IMR-90 (cell line): ENCODE measurements around the gene ZCCHC3. TPM values are rescaled to one million over a fixed set of nuclear protein-coding genes. Genes with fewer than 3 reads are reported as not detected.

ENCODE experiments used
- ATAC-seq: fragments of 200-7000 bp; cut with Tn5 transposase; 2 replicates; pipeline ENCODE4 v1.9.1; 2020; ENCODE audit warnings: low read depth, mild to moderate bottlenecking, moderate library complexity
- BruUV-seq: library from RNA; stranded (reverse); fragments of 400-500 nt; replicated peaks from 2 replicates; lab custom pipeline; 2021; lab: Mats Ljungman, UMichigan
- CTCF ChIA-PET: fragments of 300-600 bp; formaldehyde crosslinking; extraction: SDS; loops from one replicate; lab custom pipeline; 2021; ENCODE audit warnings: antibody characterized with exemption; lab: Yijun Ruan, JAX
- POLR2A ChIA-PET: fragments of 300-600 bp; sonication (Branson Sonifier 250); formaldehyde crosslinking; loops from one replicate; lab custom pipeline; 2022; ENCODE audit warnings: antibody characterized with exemption; ENCODE audit not compliant: unreplicated experiment; lab: Charles Lee
- DNase-seq: peaks from one replicate; pipeline ENCODE4 v3.0.0; 2013
- H2AFZ ChIP-seq: replicated peaks from 2 replicates; pipeline ENCODE3; 2013; ENCODE audit warnings: low read length, mild to moderate bottlenecking; ENCODE audit not compliant: poor library complexity
- H2AK5ac ChIP-seq: 2 replicates; pipeline ENCODE4 v1.6.1; 2013; ENCODE audit warnings: low read depth, low read length, inconsistent platforms
- H2AK9ac ChIP-seq: replicated peaks from 2 replicates; pipeline ENCODE3; 2013; ENCODE audit warnings: mild to moderate bottlenecking, low read depth, low read length, moderate library complexity; ENCODE audit not compliant: poor library complexity
- H2BK120ac ChIP-seq: 2 replicates; pipeline ENCODE4 v1.6.1; 2013; ENCODE audit warnings: low read depth, low read length, inconsistent platforms
- H2BK15ac ChIP-seq: 3 replicates; pipeline ENCODE4 v1.6.1; 2013; ENCODE audit warnings: low read depth, low read length, inconsistent platforms
- H2BK20ac ChIP-seq: 2 replicates; pipeline ENCODE4 v1.6.1; 2013; ENCODE audit warnings: low read depth, mild to moderate bottlenecking, inconsistent platforms, low read length, moderate library complexity
- H2BK5ac ChIP-seq: 2 replicates; pipeline ENCODE4 v1.6.1; 2013; ENCODE audit warnings: mild to moderate bottlenecking, low read depth, low read length, inconsistent platforms; ENCODE audit not compliant: poor library complexity, severe bottlenecking
- H3K14ac ChIP-seq: replicated peaks from 2 replicates; pipeline ENCODE4 v1.6.1; 2013; ENCODE audit warnings: low read depth, low read length, inconsistent platforms
- H3K18ac ChIP-seq: 2 replicates; pipeline ENCODE4 v1.6.1; 2013; ENCODE audit warnings: low read depth, low read length, control low read depth
- H3K23ac ChIP-seq: 2 replicates; pipeline ENCODE4 v1.6.1; 2013; ENCODE audit warnings: low read depth, low read length, inconsistent platforms
- H3K27ac ChIP-seq: 2 replicates; pipeline ENCODE4 v1.5.1; 2013; ENCODE audit warnings: mild to moderate bottlenecking, control low read depth, low read length; ENCODE audit not compliant: insufficient read depth
- H3K27me3 ChIP-seq: 2 replicates; pipeline ENCODE4 v1.6.1; 2013; ENCODE audit warnings: low read length; ENCODE audit not compliant: control insufficient read depth, insufficient read depth
- H3K36me3 ChIP-seq: 2 replicates; pipeline ENCODE4 v1.6.1; 2013; ENCODE audit warnings: low read length, mixed read lengths; ENCODE audit not compliant: control insufficient read depth, insufficient read depth
- H3K4ac ChIP-seq: 2 replicates; pipeline ENCODE4 v1.6.1; 2013; ENCODE audit warnings: low read depth, low read length, inconsistent platforms
- H3K4me1 ChIP-seq: 2 replicates; pipeline ENCODE4 v1.6.1; 2013; ENCODE audit warnings: low read length, mixed read lengths; ENCODE audit not compliant: control insufficient read depth, insufficient read depth
- H3K4me2 ChIP-seq: 2 replicates; pipeline ENCODE4 v1.6.1; 2013; ENCODE audit warnings: low read depth, mild to moderate bottlenecking, control low read depth, low read length, moderate library complexity
- H3K4me3 ChIP-seq: 2 replicates; pipeline ENCODE4 v1.5.1; 2013; ENCODE audit warnings: low read depth, mild to moderate bottlenecking, control low read depth, low read length, moderate library complexity; ENCODE audit not compliant: insufficient read depth
- H3K56ac ChIP-seq: 2 replicates; pipeline ENCODE4 v1.6.1; 2013; ENCODE audit warnings: low read length, inconsistent platforms; ENCODE audit not compliant: insufficient read depth; ENCODE audit errors: extremely low read depth
- H3K79me1 ChIP-seq, 2 experiments: 2 replicates each; pipeline ENCODE4 v1.6.1; 2013; ENCODE audit warnings: low read length in 2 of 2, inconsistent platforms in 1 of 2, low read depth in 1 of 2
- H3K9ac ChIP-seq: 2 replicates; pipeline ENCODE4 v1.6.1; 2013; ENCODE audit warnings: low read depth, low read length, control low read depth
- H3K9me1 ChIP-seq: 2 replicates; pipeline ENCODE4 v1.6.1; 2013; ENCODE audit warnings: low read length, inconsistent platforms; ENCODE audit not compliant: insufficient read depth
- H3K9me3 ChIP-seq: 2 replicates; pipeline ENCODE4 v1.6.1; 2013; ENCODE audit warnings: low read length; ENCODE audit not compliant: control insufficient read depth, insufficient read depth
- H4K20me1 ChIP-seq: 2 replicates; pipeline ENCODE4 v1.6.1; 2013; ENCODE audit warnings: low read length, inconsistent platforms; ENCODE audit not compliant: insufficient read depth
- H4K5ac ChIP-seq: 2 replicates; pipeline ENCODE4 v1.6.1; 2013; ENCODE audit warnings: mild to moderate bottlenecking, low read depth, low read length, control low read depth
- H4K8ac ChIP-seq, 2 experiments: 2 replicates each; pipeline ENCODE4 v1.6.1; 2013; ENCODE audit warnings: low read depth in 2 of 2, low read length in 2 of 2, control low read depth in 1 of 2, inconsistent platforms in 1 of 2
- H4K91ac ChIP-seq: 2 replicates; pipeline ENCODE4 v1.6.1; 2013; ENCODE audit warnings: low read depth, low read length, inconsistent platforms; ENCODE audit not compliant: insufficient read depth
- BHLHE40 ChIP-seq: fragments of 150-350 bp; IDR thresholded peaks from 2 replicates; pipeline ENCODE4 v1.6.1; 2016; ENCODE audit warnings: mild to moderate bottlenecking, low read depth, low read length
- CEBPB ChIP-seq: IDR thresholded peaks from 2 replicates; pipeline ENCODE4 v1.6.1; 2012; ENCODE audit warnings: low read depth, low read length, improper control_type of control experiment
- CHD1 ChIP-seq: IDR thresholded peaks from 2 replicates; pipeline ENCODE4 v1.6.1; 2012; ENCODE audit warnings: low read depth, low read length, improper control_type of control experiment
- FOS ChIP-seq: fragments of 150-350 bp; IDR thresholded peaks from 2 replicates; pipeline ENCODE4 v1.6.1; 2016; ENCODE audit warnings: low read depth, low read length
- MAFK ChIP-seq: IDR thresholded peaks from 2 replicates; pipeline ENCODE4 v1.6.1; 2012; ENCODE audit warnings: low read depth, low read length, improper control_type of control experiment
- MAZ ChIP-seq: IDR thresholded peaks from 2 replicates; pipeline ENCODE4 v1.6.1; 2012; ENCODE audit warnings: low read depth, mild to moderate bottlenecking, low read length, improper control_type of control experiment, moderate library complexity, borderline replicate concordance
- MXI1 ChIP-seq: IDR thresholded peaks from 2 replicates; pipeline ENCODE4 v1.6.1; 2012; ENCODE audit warnings: low read depth, mild to moderate bottlenecking, low read length, moderate library complexity, borderline replicate concordance
- NFE2L2 ChIP-seq: fragments of 150-350 bp; IDR thresholded peaks from 2 replicates; pipeline ENCODE4 v1.6.1; 2016; ENCODE audit warnings: low read depth, mild to moderate bottlenecking, low read length
- POLR2A ChIP-seq: IDR thresholded peaks from 2 replicates; pipeline ENCODE4 v1.6.1; 2012; ENCODE audit warnings: mild to moderate bottlenecking, low read depth, low read length
- RAD21 ChIP-seq: IDR thresholded peaks from 2 replicates; pipeline ENCODE4 v1.6.1; 2012; ENCODE audit warnings: low read length, improper control_type of control experiment
- RCOR1 ChIP-seq: IDR thresholded peaks from 2 replicates; pipeline ENCODE4 v1.6.1; 2012; ENCODE audit warnings: mild to moderate bottlenecking, low read length, improper control_type of control experiment; ENCODE audit not compliant: insufficient replicate concordance
- RFX5 ChIP-seq: IDR thresholded peaks from 2 replicates; pipeline ENCODE4 v1.8.0; 2012; ENCODE audit warnings: low read depth, mild to moderate bottlenecking, low read length, moderate library complexity
- SMC3 ChIP-seq: fragments of 150-350 bp; IDR thresholded peaks from 2 replicates; pipeline ENCODE4 v1.6.1; 2016; ENCODE audit warnings: low read depth, mild to moderate bottlenecking, antibody characterized with exemption, low read length, moderate library complexity
- WGBS, 2 experiments: methylation state at CpG; one replicate each; pipeline versions ENCODE4 v1.1.5 to v1.1.7; 2013; ENCODE audit warnings: missing lambda C conversion rate in 2 of 2; ENCODE audit not compliant: insufficient read length in 1 of 2; ENCODE audit errors: extremely low coverage in 2 of 2; 5-methylcytosine and 5-hydroxymethylcytosine counted together
- dilution Hi-C: fragments of 300-500 bp; cut with HindIII; formaldehyde crosslinking; loops from one replicate; pipeline ENCODE4 v1.14.3; 2018; ENCODE audit warnings: low sequenced_read_pairs; ENCODE audit not compliant: unreplicated experiment
- in situ Hi-C: fragments of 300-500 bp; cut with MboI; formaldehyde crosslinking; loops from 3 replicates; pipeline ENCODE4 v1.14.3; 2019; ENCODE audit warnings: low sequenced_read_pairs, inconsistent platforms, mixed read lengths
- intact Hi-C: fragments of 100-400 bp; cut with micrococcal nuclease; formaldehyde crosslinking; loops from 2 replicates; pipeline ENCODE4 v1.10.0; 2022
- polyA plus RNA-seq, 3 experiments: library from polyadenylated mRNA; depleted of rRNA; stranded (reverse); fragments of >200 nt; gene quantifications; 2 replicates each; pipeline ENCODE4 v1.2.3, GENCODE V29; 2012; ENCODE audit warnings: low replicate concordance in 1 of 3
- total RNA-seq: library from RNA; depleted of rRNA; stranded (reverse); fragments of >200 nt; gene quantifications from 2 replicates; pipeline ENCODE4 v1.2.3, GENCODE V29; 2012
- TF ChIP-seq, protein P1 (sequence below): fragments of 150-350 bp; IDR thresholded peaks from 2 replicates; pipeline ENCODE4 v1.6.1; 2017; ENCODE audit warnings: mild to moderate bottlenecking, antibody characterized with exemption, low read length, low read depth
- TF ChIP-seq, protein P2 (sequence below): fragments of 150-350 bp; IDR thresholded peaks from 2 replicates; pipeline ENCODE4 v1.6.1; 2016; ENCODE audit warnings: low read depth, mild to moderate bottlenecking, low read length, moderate library complexity, borderline replicate concordance

ZCCHC3 gene
- total and polyA plus RNA-seq, 2 of the 4 experiments (the other 2 are of a cell fraction), result 8.2 to 10.9 TPM

DNA sequence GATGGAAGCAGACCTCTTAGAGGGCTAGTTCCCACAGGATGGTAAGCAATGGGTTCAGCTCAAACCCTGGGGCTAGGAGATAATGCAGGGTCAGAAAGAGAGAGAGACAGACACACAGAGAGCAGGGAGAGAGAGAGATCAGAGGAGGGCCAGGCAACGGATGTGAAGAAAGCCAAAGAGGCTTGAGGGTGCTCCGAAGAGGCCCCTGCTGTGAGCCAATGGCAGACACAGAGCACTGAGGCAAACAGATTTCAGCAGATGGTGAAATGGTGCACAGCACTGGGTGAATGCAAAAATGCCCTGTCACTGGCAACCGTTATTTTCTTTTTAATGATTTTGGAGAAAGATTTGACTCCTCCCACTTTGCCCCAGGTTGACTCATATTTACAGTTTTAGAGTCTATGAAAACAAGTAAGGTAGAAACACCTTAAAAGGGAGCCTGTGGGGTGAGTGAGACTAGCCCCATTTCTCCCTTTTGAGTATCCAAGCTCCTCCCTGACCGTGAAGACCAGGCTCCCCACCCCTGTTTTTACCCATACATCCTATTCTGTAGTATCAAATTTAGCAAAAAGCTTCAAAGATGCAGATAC lies 39.0 kb upstream of the ZCCHC3 start:
- Histone ChIP-seq H4K91ac (no peak overlapping the region), H3K14ac (no peak overlapping the region), H3K4ac (no peak overlapping the region), H2BK120ac (no peak overlapping the region), H4K20me1 (no peaks in the 10 kb centered on the region), H2AFZ (no peak overlapping the region), H4K5ac (no peak overlapping the region), H3K27ac (no peak overlapping the region), H3K27me3 (peaks cover 17% of the 10 kb centered on the region), H2AK5ac (no peak overlapping the region), H2BK5ac (no peak overlapping the region), H3K56ac (no peak overlapping the region), H3K4me3 (no peak overlapping the region), H3K23ac (no peak overlapping the region), H2BK15ac (no peak overlapping the region), H3K9ac (no peak overlapping the region), H3K18ac (no peak overlapping the region), H3K9me1 (no peaks in the 10 kb centered on the region), H4K8ac (no peak overlapping the region), H3K4me2 (no peak overlapping the region), H3K79me1 (no peaks in the 10 kb centered on the region), H2BK20ac (no peak overlapping the region), H3K9me3 (no peaks in the 10 kb centered on the region), H3K36me3 (no peaks in the 10 kb centered on the region), H3K4me1 (no peaks in the 10 kb centered on the region), H2AK9ac (no peak overlapping the region)
- in situ Hi-C loops (no loop called here), dilution Hi-C loops (no loop called here), intact Hi-C loops (no loop called here)
- POLR2A ChIA-PET, result interaction anchor here (0.6 kb wide), 1 partner anchor 70 kb away, joined by 12 read pairs; no protein-coding TSS in a partner anchor
- TF ChIP-seq BHLHE40, result no peak
- no peak for TF ChIP-seq SMC3
- TF ChIP-seq, protein P1, sequence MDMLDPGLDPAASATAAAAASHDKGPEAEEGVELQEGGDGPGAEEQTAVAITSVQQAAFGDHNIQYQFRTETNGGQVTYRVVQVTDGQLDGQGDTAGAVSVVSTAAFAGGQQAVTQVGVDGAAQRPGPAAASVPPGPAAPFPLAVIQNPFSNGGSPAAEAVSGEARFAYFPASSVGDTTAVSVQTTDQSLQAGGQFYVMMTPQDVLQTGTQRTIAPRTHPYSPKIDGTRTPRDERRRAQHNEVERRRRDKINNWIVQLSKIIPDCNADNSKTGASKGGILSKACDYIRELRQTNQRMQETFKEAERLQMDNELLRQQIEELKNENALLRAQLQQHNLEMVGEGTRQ, result no peak
- TF ChIP-seq CHD1, result no peak
- no peak for TF ChIP-seq MAZ
- TF ChIP-seq, protein P2, sequence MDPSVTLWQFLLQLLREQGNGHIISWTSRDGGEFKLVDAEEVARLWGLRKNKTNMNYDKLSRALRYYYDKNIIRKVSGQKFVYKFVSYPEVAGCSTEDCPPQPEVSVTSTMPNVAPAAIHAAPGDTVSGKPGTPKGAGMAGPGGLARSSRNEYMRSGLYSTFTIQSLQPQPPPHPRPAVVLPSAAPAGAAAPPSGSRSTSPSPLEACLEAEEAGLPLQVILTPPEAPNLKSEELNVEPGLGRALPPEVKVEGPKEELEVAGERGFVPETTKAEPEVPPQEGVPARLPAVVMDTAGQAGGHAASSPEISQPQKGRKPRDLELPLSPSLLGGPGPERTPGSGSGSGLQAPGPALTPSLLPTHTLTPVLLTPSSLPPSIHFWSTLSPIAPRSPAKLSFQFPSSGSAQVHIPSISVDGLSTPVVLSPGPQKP, result no peak
- no peak for TF ChIP-seq MXI1
- no peak for TF ChIP-seq RFX5
- TF ChIP-seq NFE2L2, result no peak
- TF ChIP-seq FOS, result no peak
- TF ChIP-seq POLR2A, result no peak
- TF ChIP-seq MAFK, result no peak
- no peak for TF ChIP-seq RCOR1
- no peak for TF ChIP-seq RAD21
- TF ChIP-seq CEBPB, result no peak
- no peak for DNase-seq
- ATAC-seq, result no peak
- BruUV-seq, result no TSS peak
- CTCF ChIA-PET, result no interaction called here
- 51% methylated on average over 2 of the region's 4 CpGs; no CpG with 5 or more reads in 1 of the 2 experiments for WGBS, 2 experiments
